Stimulated activated CD8-positive, alpha-beta memory T cell treated with anti-CD3 and anti-CD28 coated beads, Interleukin-7, amount 100 ng/mL, for 4 hours (primary cell): ENCODE measurements around the gene YBX1.
"Not testable (repeated sequence)": the region's sequence is repeated elsewhere in the genome, so short reads cannot be mapped to it uniquely, and the experiment has no call there.

ENCODE experiments used
- DNase-seq, 2 donors: peaks; one replicate each; pipeline ENCODE4 v3.0.0-alpha.2; 2020; ENCODE audit warnings: low read depth in 2 of 2

Gene YBX1

GRCh38 chr1:42689912-42690311 is 7.7 kb downstream of the YBX1 start:
- DNase-seq: no peak

- DNase-seq: no peak
These were observed 8.4 kb downstream of the YBX1 start for GRCh38 chr1:42690477-42691156.

GRCh38 chr1:42691157-42691498 is 8.9 kb downstream of the YBX1 start:
- DNase-seq: no peak

GRCh38 chr1:42692461-42692860 is 10.2 kb downstream of the YBX1 start:
- no peak for DNase-seq

- DNase-seq: no peak
These were observed 10.7 kb downstream of the YBX1 start for GRCh38 chr1:42692911-42693310.

GRCh38 chr1:42698081-42698813 is 16.0 kb downstream of the YBX1 start:
- DNase-seq: no peak

GRCh38 chr1:42700006-42700405 is 17.8 kb downstream of the YBX1 start:
- DNase-seq: no peak

GRCh38 chr1:42703888-42704464 is 21.8 kb downstream of the YBX1 start:
- no peak for DNase-seq

- not testable (repeated sequence) for DNase-seq
These were observed 30.6 kb downstream of the YBX1 start for GRCh38 chr1:42712808-42713207.

- DNase-seq: no peak
These were observed 31.1 kb downstream of the YBX1 start for GRCh38 chr1:42713293-42713692.

- not testable (repeated sequence) for DNase-seq
These were observed 32.2 kb downstream of the YBX1 start for GRCh38 chr1:42714441-42714840.

- no peak for DNase-seq
These were observed 38.6 kb downstream of the YBX1 start for GRCh38 chr1:42720868-42721267.

- DNase-seq: no peak
These were observed 39.7 kb downstream of the YBX1 start for GRCh38 chr1:42721926-42722325.

- not testable (repeated sequence) for DNase-seq
These were observed 40.2 kb downstream of the YBX1 start for GRCh38 chr1:42722403-42722802.

- no peak for DNase-seq
These were observed 41.3 kb downstream of the YBX1 start for GRCh38 chr1:42723511-42723910.

GRCh38 chr1:42725820-42726219 is 43.6 kb downstream of the YBX1 start:
- DNase-seq: not testable (repeated sequence)

GRCh38 chr1:42730002-42730401 is 47.8 kb downstream of the YBX1 start:
- DNase-seq: no peak

GRCh38 chr1:42730988-42731387 is 48.8 kb downstream of the YBX1 start:
- peak in 1 of 2 donors; percentile 18 for DNase-seq

GRCh38 chr1:42731585-42731984 is 49.4 kb downstream of the YBX1 start:
- no peak for DNase-seq

GRCh38 chr1:42732126-42732680 is 50.0 kb downstream of the YBX1 start:
- no peak for DNase-seq

- DNase-seq: no peak
These were observed 51.4 kb downstream of the YBX1 start for GRCh38 chr1:42733415-42734200.
